Measurements from ENCODE around the gene CACNG5.

Gene CACNG5

GRCh38 chr17:66843627-66844026 is 8.7 kb downstream of the CACNG5 start:
- H3K9me3 Mint-ChIP-seq: peaks cover 0 to 3% of the 10 kb centered on the region in 2 donors
- no peaks in the 10 kb centered on the region for H3K36me3 Mint-ChIP-seq (ENCODE audit: insufficient read depth)
- H3K4me1 Mint-ChIP-seq (ENCODE audit: low read depth in 2 of 2): no peaks in the 10 kb centered on the region
- H3K27ac Mint-ChIP-seq: no peak overlapping the region
- no peak for DNase-seq
- no peak overlapping the region for H3K4me3 Mint-ChIP-seq
- H3K27me3 Mint-ChIP-seq: peaks cover 19 to 84% of the 10 kb centered on the region in 2 donors
- ATAC-seq (replicated peaks): no peak

- Mint-ChIP-seq H3K27ac (no peak overlapping the region), H3K27me3 (peaks cover 13 to 55% of the 10 kb centered on the region in 2 donors), H3K4me3 (no peak overlapping the region), H3K4me1 (ENCODE audit: low read depth in 2 of 2) (no peaks in the 10 kb centered on the region), H3K36me3 (ENCODE audit: insufficient read depth) (no peaks in the 10 kb centered on the region), H3K9me3 (peaks cover 0 to 3% of the 10 kb centered on the region in 2 donors)
- ATAC-seq (replicated peaks) (no peak), DNase-seq (no peak)
Measured at GRCh38 chr17:66847704-66848103, 12.8 kb downstream of the CACNG5 start.

- H3K27me3 Mint-ChIP-seq: peaks cover 13 to 47% of the 10 kb centered on the region in 2 donors
- H3K4me3 Mint-ChIP-seq: no peak overlapping the region
- H3K36me3 Mint-ChIP-seq (ENCODE audit: insufficient read depth): no peaks in the 10 kb centered on the region
- H3K27ac Mint-ChIP-seq: no peak overlapping the region
- no peak for ATAC-seq (replicated peaks)
- H3K9me3 Mint-ChIP-seq: peaks cover 0 to 3% of the 10 kb centered on the region in 2 donors
- DNase-seq: no peak
- no peaks in the 10 kb centered on the region for H3K4me1 Mint-ChIP-seq (ENCODE audit: low read depth in 2 of 2)
Measured at GRCh38 chr17:66848496-66848895, 13.6 kb downstream of the CACNG5 start.

GRCh38 chr17:66849032-66849655 is 14.2 kb downstream of the CACNG5 start:
- DNase-seq (no peak), ATAC-seq (replicated peaks) (no peak)
- Mint-ChIP-seq H3K36me3 (ENCODE audit: insufficient read depth) (no peaks in the 10 kb centered on the region), H3K9me3 (peaks cover 0 to 3% of the 10 kb centered on the region in 2 donors), H3K27me3 (peaks cover 8 to 41% of the 10 kb centered on the region in 2 donors), H3K4me3 (no peak overlapping the region), H3K27ac (no peak overlapping the region), H3K4me1 (ENCODE audit: low read depth in 2 of 2) (no peaks in the 10 kb centered on the region)

- H3K4me3 Mint-ChIP-seq: no peak overlapping the region
- no peak for DNase-seq
- no peak overlapping the region for H3K27ac Mint-ChIP-seq
- H3K9me3 Mint-ChIP-seq: peaks cover 0 to 3% of the 10 kb centered on the region in 2 donors
- peaks cover 8 to 36% of the 10 kb centered on the region in 2 donors for H3K27me3 Mint-ChIP-seq
- ATAC-seq (replicated peaks): no peak
- H3K36me3 Mint-ChIP-seq (ENCODE audit: insufficient read depth): no peaks in the 10 kb centered on the region
- H3K4me1 Mint-ChIP-seq (ENCODE audit: low read depth in 2 of 2): no peaks in the 10 kb centered on the region
Measured at GRCh38 chr17:66849851-66850580, 15.1 kb downstream of the CACNG5 start.

GRCh38 chr17:66850692-66851091 is 15.8 kb downstream of the CACNG5 start:
- Mint-ChIP-seq H3K4me1 (ENCODE audit: low read depth in 2 of 2) (no peaks in the 10 kb centered on the region), H3K36me3 (ENCODE audit: insufficient read depth) (no peaks in the 10 kb centered on the region), H3K27ac (no peak overlapping the region), H3K27me3 (peaks cover 8 to 30% of the 10 kb centered on the region in 2 donors), H3K4me3 (no peak overlapping the region), H3K9me3 (peaks cover 0 to 3% of the 10 kb centered on the region in 2 donors)
- DNase-seq: no peak
- no peak for ATAC-seq (replicated peaks)

GRCh38 chr17:66855204-66855603 is 20.3 kb downstream of the CACNG5 start:
- Mint-ChIP-seq H3K36me3 (ENCODE audit: insufficient read depth) (no peaks in the 10 kb centered on the region), H3K4me1 (ENCODE audit: low read depth in 2 of 2) (peaks cover 0 to under 1% of the 10 kb centered on the region in 2 donors), H3K27ac (no peak overlapping the region), H3K4me3 (no peak overlapping the region), H3K27me3 (peaks cover 3 to 18% of the 10 kb centered on the region in 2 donors), H3K9me3 (no peaks in the 10 kb centered on the region)
- ATAC-seq (replicated peaks) (no peak), DNase-seq (peak in 2 of 3 experiments; percentile 11 to 27)

GRCh38 chr17:66858226-66859083 is 23.5 kb downstream of the CACNG5 start:
- no peak overlapping the region for H3K27ac Mint-ChIP-seq
- H3K27me3 Mint-ChIP-seq: peaks cover 21 to 46% of the 10 kb centered on the region in 2 donors
- H3K36me3 Mint-ChIP-seq (ENCODE audit: insufficient read depth): no peaks in the 10 kb centered on the region
- peaks cover 0 to 3% of the 10 kb centered on the region in 2 donors for H3K4me1 Mint-ChIP-seq (ENCODE audit: low read depth in 2 of 2)
- no peaks in the 10 kb centered on the region for H3K9me3 Mint-ChIP-seq
- DNase-seq (no peak), ATAC-seq (replicated peaks) (no peak)
- H3K4me3 Mint-ChIP-seq: no peak overlapping the region

- Mint-ChIP-seq H3K4me1 (ENCODE audit: low read depth in 2 of 2) (peaks cover 0 to 3% of the 10 kb centered on the region in 2 donors), H3K36me3 (ENCODE audit: insufficient read depth) (no peaks in the 10 kb centered on the region), H3K4me3 (no peak overlapping the region), H3K27me3 (peaks cover 21 to 55% of the 10 kb centered on the region in 2 donors), H3K9me3 (no peaks in the 10 kb centered on the region), H3K27ac (no peak overlapping the region)
- no peak for ATAC-seq (replicated peaks)
- no peak for DNase-seq
Measured at GRCh38 chr17:66859353-66859752, 24.4 kb downstream of the CACNG5 start.

GRCh38 chr17:66860204-66860603 is 25.3 kb downstream of the CACNG5 start:
- Mint-ChIP-seq H3K36me3 (ENCODE audit: insufficient read depth) (no peaks in the 10 kb centered on the region), H3K4me1 (ENCODE audit: low read depth in 2 of 2) (peaks cover 0 to 3% of the 10 kb centered on the region in 2 donors), H3K9me3 (no peaks in the 10 kb centered on the region), H3K4me3 (no peak overlapping the region), H3K27ac (no peak overlapping the region), H3K27me3 (peaks cover 21 to 57% of the 10 kb centered on the region in 2 donors)
- no peak for ATAC-seq (replicated peaks)
- DNase-seq: no peak

GRCh38 chr17:66863820-66864219 is 28.9 kb downstream of the CACNG5 start:
- ATAC-seq (replicated peaks) (no peak), DNase-seq (no peak)
- Mint-ChIP-seq H3K27ac (no peak overlapping the region), H3K9me3 (no peaks in the 10 kb centered on the region), H3K36me3 (ENCODE audit: insufficient read depth) (no peaks in the 10 kb centered on the region), H3K4me3 (no peak overlapping the region), H3K27me3 (peaks cover 44 to 79% of the 10 kb centered on the region in 2 donors), H3K4me1 (ENCODE audit: low read depth in 2 of 2) (peaks cover 0 to 3% of the 10 kb centered on the region in 2 donors)

- DNase-seq: no peak
- no peak for ATAC-seq (replicated peaks)
- Mint-ChIP-seq H3K9me3 (no peaks in the 10 kb centered on the region), H3K27me3 (peaks cover 54 to 79% of the 10 kb centered on the region in 2 donors), H3K4me1 (ENCODE audit: low read depth in 2 of 2) (peaks cover 0 to 3% of the 10 kb centered on the region in 2 donors), H3K4me3 (no peak overlapping the region), H3K27ac (no peak overlapping the region), H3K36me3 (ENCODE audit: insufficient read depth) (no peaks in the 10 kb centered on the region)
Measured at GRCh38 chr17:66865151-66865550, 30.2 kb downstream of the CACNG5 start.

- no peak for DNase-seq
- H3K9me3 Mint-ChIP-seq: peaks cover 0 to 2% of the 10 kb centered on the region in 2 donors
- H3K4me3 Mint-ChIP-seq: no peak overlapping the region
- no peak overlapping the region for H3K27ac Mint-ChIP-seq
- H3K27me3 Mint-ChIP-seq: peaks cover 49 to 53% of the 10 kb centered on the region in 2 donors
- no peaks in the 10 kb centered on the region for H3K4me1 Mint-ChIP-seq (ENCODE audit: low read depth in 2 of 2)
- no peaks in the 10 kb centered on the region for H3K36me3 Mint-ChIP-seq (ENCODE audit: insufficient read depth)
- no peak for ATAC-seq (replicated peaks)
Measured at GRCh38 chr17:66873962-66874361, 39.0 kb downstream of the CACNG5 start.

Measured in effector memory CD8-positive, alpha-beta T cell (primary cell).